Measurements from ENCODE around the gene SLC13A5.

DNA sequence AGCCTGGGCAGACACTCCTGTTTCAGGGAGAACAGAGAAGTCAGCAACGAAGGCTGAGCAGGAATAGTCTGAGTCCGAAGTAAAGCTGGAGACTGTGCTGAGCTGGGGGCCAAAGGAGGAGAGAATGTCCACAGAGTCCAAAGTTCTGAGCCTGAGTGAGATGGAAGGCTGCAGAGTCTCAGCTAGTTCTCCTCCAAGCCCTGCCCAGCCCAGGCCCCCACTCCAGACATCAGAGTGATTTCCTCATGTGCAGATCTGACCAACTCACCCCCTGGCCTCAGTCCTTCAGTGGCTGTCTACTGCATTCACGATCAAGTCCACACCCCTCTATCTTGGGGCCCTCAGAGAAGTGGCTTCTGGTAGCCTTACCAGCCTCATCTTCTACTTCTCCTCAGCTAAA lies 21.6 kb downstream of the SLC13A5 start:
- TF ChIP-seq, protein P1, sequence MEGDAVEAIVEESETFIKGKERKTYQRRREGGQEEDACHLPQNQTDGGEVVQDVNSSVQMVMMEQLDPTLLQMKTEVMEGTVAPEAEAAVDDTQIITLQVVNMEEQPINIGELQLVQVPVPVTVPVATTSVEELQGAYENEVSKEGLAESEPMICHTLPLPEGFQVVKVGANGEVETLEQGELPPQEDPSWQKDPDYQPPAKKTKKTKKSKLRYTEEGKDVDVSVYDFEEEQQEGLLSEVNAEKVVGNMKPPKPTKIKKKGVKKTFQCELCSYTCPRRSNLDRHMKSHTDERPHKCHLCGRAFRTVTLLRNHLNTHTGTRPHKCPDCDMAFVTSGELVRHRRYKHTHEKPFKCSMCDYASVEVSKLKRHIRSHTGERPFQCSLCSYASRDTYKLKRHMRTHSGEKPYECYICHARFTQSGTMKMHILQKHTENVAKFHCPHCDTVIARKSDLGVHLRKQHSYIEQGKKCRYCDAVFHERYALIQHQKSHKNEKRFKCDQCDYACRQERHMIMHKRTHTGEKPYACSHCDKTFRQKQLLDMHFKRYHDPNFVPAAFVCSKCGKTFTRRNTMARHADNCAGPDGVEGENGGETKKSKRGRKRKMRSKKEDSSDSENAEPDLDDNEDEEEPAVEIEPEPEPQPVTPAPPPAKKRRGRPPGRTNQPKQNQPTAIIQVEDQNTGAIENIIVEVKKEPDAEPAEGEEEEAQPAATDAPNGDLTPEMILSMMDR (conservative IDR thresholded peaks at IDR 0.05 in 1 of 2, IDR thresholded peaks at IDR 0.05 in 1 of 2; ENCODE audit: extremely low read depth in 1 of 2, insufficient read depth in 1 of 2, low read depth in 1 of 2, low read length in 2 of 2), result no peak
- TF ChIP-seq EZH2 (IDR thresholded peaks at IDR 0.05; ENCODE audit: borderline replicate concordance, low read length), result no peak
